Measurements from ENCODE around the gene VTI1A. TPM values are rescaled to one million over a fixed set of nuclear protein-coding genes. Genes with fewer than 3 reads are reported as not detected.

VTI1A gene
- total RNA-seq, 2 donors from 2014 or later = 34.1 to 38.6 TPM

- Histone ChIP-seq H3K9ac (ENCODE audit: low read depth in 2 of 2, low read length in 2 of 2) (no peak overlapping the region), H3K4me3 (no peak overlapping the region), H3K27me3 (no peaks in the 10 kb centered on the region), H3K9me3 (no peaks in the 10 kb centered on the region), H3K27ac (no peak overlapping the region), H3K36me3 (no peaks in the 10 kb centered on the region), H3K4me1 (no peaks in the 10 kb centered on the region)
- TF ChIP-seq CTCF (IDR thresholded peaks at IDR 0.05) = no peak
- intact Hi-C loops (cut with DNase I) = no loop called here
- no peak for DNase-seq
These were observed 350.8 kb downstream of the VTI1A start for GRCh38 chr10:112797855-112798254.

- TF ChIP-seq CTCF (IDR thresholded peaks at IDR 0.05) = no peak
- Histone ChIP-seq H3K9ac (ENCODE audit: low read depth in 2 of 2, low read length in 2 of 2) (no peak overlapping the region), H3K27me3 (no peaks in the 10 kb centered on the region), H3K4me1 (no peaks in the 10 kb centered on the region), H3K4me3 (no peak overlapping the region), H3K9me3 (no peaks in the 10 kb centered on the region), H3K27ac (no peak overlapping the region), H3K36me3 (no peaks in the 10 kb centered on the region)
- no peak for DNase-seq
- intact Hi-C loops (cut with DNase I) = no loop called here
These were observed 352.0 kb downstream of the VTI1A start for GRCh38 chr10:112799038-112799437.

GRCh38 chr10:112799726-112800510 lies 352.9 kb downstream of the VTI1A start:
- no peak for DNase-seq
- H3K36me3 ChIP-seq = no peaks in the 10 kb centered on the region
- no peaks in the 10 kb centered on the region for H3K27me3 ChIP-seq
- intact Hi-C loops (cut with DNase I) = loop anchor here (10.0 kb wide), 1 partner anchor 75 kb away; no protein-coding TSS in a partner anchor
- H3K9me3 ChIP-seq = no peaks in the 10 kb centered on the region
- H3K4me1 ChIP-seq = no peaks in the 10 kb centered on the region
- H3K27ac ChIP-seq = no peak overlapping the region
- H3K9ac ChIP-seq (ENCODE audit: low read depth in 2 of 2, low read length in 2 of 2) = no peak overlapping the region
- TF ChIP-seq CTCF (IDR thresholded peaks at IDR 0.05) = no peak
- no peak overlapping the region for H3K4me3 ChIP-seq

GRCh38 chr10:112801004-112801403 lies 354.0 kb downstream of the VTI1A start:
- Histone ChIP-seq H3K27me3 (no peaks in the 10 kb centered on the region), H3K27ac (no peak overlapping the region), H3K9me3 (no peaks in the 10 kb centered on the region), H3K9ac (ENCODE audit: low read depth in 2 of 2, low read length in 2 of 2) (no peak overlapping the region), H3K4me3 (no peak overlapping the region), H3K36me3 (no peaks in the 10 kb centered on the region), H3K4me1 (no peaks in the 10 kb centered on the region)
- no peak for DNase-seq
- no peak for TF ChIP-seq CTCF (IDR thresholded peaks at IDR 0.05)
- intact Hi-C loops (cut with DNase I) = loop anchor here (10.0 kb wide), 1 partner anchor 74 kb away; no protein-coding TSS in a partner anchor

- H3K4me1 ChIP-seq = no peaks in the 10 kb centered on the region
- DNase-seq = peak; percentile 56
- H3K27me3 ChIP-seq = no peaks in the 10 kb centered on the region
- H3K4me3 ChIP-seq = no peak overlapping the region
- H3K9me3 ChIP-seq = no peaks in the 10 kb centered on the region
- H3K27ac ChIP-seq = no peak overlapping the region
- intact Hi-C loops (cut with DNase I) = loop anchor here (10.0 kb wide), 1 partner anchor 73 kb away; no protein-coding TSS in a partner anchor
- no peak overlapping the region for H3K9ac ChIP-seq (ENCODE audit: low read depth in 2 of 2, low read length in 2 of 2)
- no peak for TF ChIP-seq CTCF (IDR thresholded peaks at IDR 0.05)
- no peaks in the 10 kb centered on the region for H3K36me3 ChIP-seq
These were observed 354.7 kb downstream of the VTI1A start for GRCh38 chr10:112801748-112802147.
